GM12878 (cell line): ENCODE measurements around the gene MAP4K5. TPM values are rescaled to one million over a fixed set of nuclear protein-coding genes. Genes with fewer than 3 reads are reported as not detected.

Source experiments
- ATAC-seq: fragments of 200-7000 bp; cut with Tn5 transposase; 3 replicates; pipeline ENCODE4 v1.9.1; 2020; ENCODE audit warnings: mild to moderate bottlenecking, moderate library complexity
- BruUV-seq: library from RNA; stranded (reverse); fragments of 400-500 nt; replicated peaks from 2 replicates; lab custom pipeline; 2021; lab: Mats Ljungman, UMichigan
- CTCF ChIA-PET: fragments of 300-600 bp; sonication (Branson Sonifier 250); formaldehyde crosslinking; extraction: SDS; loops from one replicate; lab custom pipeline; 2021; ENCODE audit warnings: inconsistent platforms; lab: Yijun Ruan, JAX
- POLR2A ChIA-PET: fragments of 350-600 bp; formaldehyde crosslinking; extraction: SDS; loops from one replicate; lab custom pipeline; 2021; ENCODE audit warnings: inconsistent platforms; lab: Charles Lee
- RAD21 ChIA-PET: fragments of 300-600 bp; sonication (Branson Sonifier 250); formaldehyde crosslinking; loops from one replicate; lab custom pipeline; 2023; ENCODE audit warnings: antibody characterized with exemption; ENCODE audit not compliant: unreplicated experiment; lab: Charles Lee
- SMC1A ChIA-PET: fragments of 300-600 bp; sonication (Branson Sonifier 250); formaldehyde crosslinking; loops from one replicate; lab custom pipeline; 2023; ENCODE audit not compliant: unreplicated experiment, uncharacterized antibody; lab: Charles Lee
- DNase-seq: peaks from one replicate; pipeline ENCODE4 v3.0.0-alpha.2; 2011; ENCODE audit warnings: low read depth, low spot score
- FAIRE-seq: peaks from 3 replicates; lab custom pipeline; 2011; peaks lifted over from hg19 to GRCh38; lab: Jason Lieb, UNC
- H2AFZ ChIP-seq: 2 replicates; pipeline ENCODE4 v1.6.0; 2011; ENCODE audit warnings: low read depth, low read length, control low read depth; ENCODE audit not compliant: control insufficient read depth
- H3K27ac ChIP-seq: 2 replicates; pipeline ENCODE4 v1.5.1; 2011; ENCODE audit warnings: control low read depth; ENCODE audit not compliant: control insufficient read depth, insufficient read depth
- H3K27me3 ChIP-seq, 2 experiments: replicated peaks in 1 of 2; 2 replicates each; pipeline versions ENCODE4 v1.6.0 to v1.6.1; 2011; ENCODE audit warnings: low read length in 1 of 2; ENCODE audit not compliant: control insufficient read depth in 2 of 2, insufficient read depth in 2 of 2
- H3K36me3 ChIP-seq, 2 experiments: 2 replicates each; pipeline ENCODE4 v1.5.1; 2011; ENCODE audit warnings: low read length in 1 of 2; ENCODE audit not compliant: control insufficient read depth in 2 of 2, insufficient read depth in 2 of 2
- H3K4me1 ChIP-seq: 2 replicates; pipeline ENCODE4 v1.6.1; 2011; ENCODE audit warnings: mild to moderate bottlenecking, low read length, moderate library complexity, mixed read lengths; ENCODE audit not compliant: control insufficient read depth, insufficient read depth
- H3K4me2 ChIP-seq: 2 replicates; pipeline ENCODE4 v1.6.0; 2011; ENCODE audit warnings: control low read depth; ENCODE audit not compliant: control insufficient read depth, insufficient read depth
- H3K4me3 ChIP-seq: fragments of 200-600 bp; sonication (generic); 2 replicates; pipeline ENCODE4 v1.5.1; 2016
- H3K79me2 ChIP-seq: 2 replicates; pipeline ENCODE4 v1.6.0; 2011; ENCODE audit warnings: low read length; ENCODE audit not compliant: control insufficient read depth, insufficient read depth
- H3K9ac ChIP-seq: 2 replicates; pipeline ENCODE4 v1.8.0; 2011; ENCODE audit warnings: low read length, control low read depth, mixed read lengths; ENCODE audit not compliant: control insufficient read depth, insufficient read depth
- H3K9me3 ChIP-seq: replicated peaks from 3 replicates; pipeline ENCODE4 v1.5.1; 2011; ENCODE audit warnings: mild to moderate bottlenecking, low read length; ENCODE audit not compliant: control insufficient read depth, insufficient read depth
- H4K20me1 ChIP-seq: 2 replicates; pipeline ENCODE4 v1.6.0; 2011; ENCODE audit not compliant: control insufficient read depth, insufficient read depth
- ASH2L ChIP-seq: fragments of 300-600, 200-600 bp; sonication (generic); IDR thresholded peaks from 2 replicates; pipeline ENCODE4 v1.6.1; 2017; ENCODE audit warnings: low read depth, mild to moderate bottlenecking, borderline replicate concordance
- ELK1 ChIP-seq: IDR thresholded peaks from 2 replicates; pipeline ENCODE4 v1.6.1; 2012; ENCODE audit warnings: low read depth, low read length, improper control_type of control experiment
- FOXM1 ChIP-seq: IDR thresholded peaks from 2 replicates; pipeline ENCODE4 v1.6.1; 2012; ENCODE audit warnings: low read depth, mild to moderate bottlenecking, inconsistent platforms, low read length, moderate library complexity
- IKZF1 ChIP-seq: fragments of 450-650 bp; conservative IDR thresholded peaks from 2 replicates; pipeline ENCODE4 v1.6.1; 2017; ENCODE audit warnings: antibody characterized with exemption, mild to moderate bottlenecking
- IRF5 ChIP-seq: fragments of 450-650 bp; IDR thresholded peaks from 2 replicates; pipeline ENCODE4 v1.6.1; 2017; ENCODE audit warnings: borderline replicate concordance
- KLF5 ChIP-seq: fragments of 450-650 bp; IDR thresholded peaks from 2 replicates; pipeline ENCODE4 v1.6.1; 2014; ENCODE audit warnings: mild to moderate bottlenecking; ENCODE audit not compliant: partially characterized antibody
- PAX8 ChIP-seq: fragments of 450-650 bp; IDR thresholded peaks from 2 replicates; pipeline ENCODE4 v1.6.1; 2017; ENCODE audit warnings: mild to moderate bottlenecking, moderate library complexity
- SMC3 ChIP-seq: IDR thresholded peaks from 2 replicates; pipeline ENCODE4 v1.6.1; 2011; ENCODE audit warnings: low read length, improper control_type of control experiment, borderline replicate concordance
- SREBF2 ChIP-seq: IDR thresholded peaks from 2 replicates; pipeline ENCODE4 v1.6.1; 2012; ENCODE audit warnings: mild to moderate bottlenecking, low read length
- SUZ12 ChIP-seq: fragments of 200-600 bp; sonication (generic); IDR thresholded peaks from one replicate; pipeline ENCODE4 v1.6.1; 2018; ENCODE audit warnings: antibody characterized with exemption, mild to moderate bottlenecking; ENCODE audit not compliant: unreplicated experiment
- ZBED1 ChIP-seq: IDR thresholded peaks from 2 replicates; pipeline ENCODE4 v1.6.1; 2016; ENCODE audit warnings: borderline replicate concordance
- ZSCAN29 ChIP-seq: fragments of 450-650 bp; IDR thresholded peaks from 2 replicates; pipeline ENCODE4 v1.6.1; 2017; ENCODE audit warnings: mild to moderate bottlenecking, moderate library complexity
- WGBS: methylation state at CpG from one replicate; pipeline ENCODE4 v1.1.6; 2016; ENCODE audit warnings: low lambda C conversion rate; ENCODE audit not compliant: insufficient replicate concordance, insufficient coverage; ENCODE audit errors: missing lambda C conversion rate; 5-methylcytosine and 5-hydroxymethylcytosine counted together
- in situ Hi-C: fragments of 300-500 bp; cut with MboI; formaldehyde crosslinking; loops from 9 replicates; pipeline ENCODE4 v1.14.3; 2018; ENCODE audit warnings: mixed read lengths
- intact Hi-C: fragments of 100-400 bp; cut with micrococcal nuclease; formaldehyde crosslinking; loops from one replicate; pipeline ENCODE4 v1.14.2; 2022; ENCODE audit not compliant: unreplicated experiment
- polyA plus RNA-seq, 11 experiments: library from polyadenylated mRNA; depleted of rRNA in 4 of 11; unstranded in 6 of 11; stranded (reverse) in 5 of 11; fragments of >200 nt; fragmentation: Nextera tagmentation in 4 of 11; fragmentation: Illumina TruSeq in 1 of 11; extraction: Ambion mirVana in 4 of 11; extraction: Trizol in 1 of 11; gene quantifications; 1 replicate in 1 of 11; 2 replicates in 10 of 11; pipeline versions ENCODE4 v1.2.1 to v1.2.3, GENCODE V29; 2011 to 2016; ENCODE audit warnings: inconsistent platforms in 2 of 11, missing spikeins in 2 of 11, low read depth in 1 of 11
- total RNA-seq, 4 experiments: library from RNA; depleted of rRNA in 3 of 4; stranded (reverse); fragments of >200 nt in 3 of 4; fragmentation: Illumina TruSeq in 1 of 4; extraction: Trizol in 1 of 4; gene quantifications; 2 replicates each; pipeline versions ENCODE4 v1.2.1 to v1.2.3, GENCODE V29; 2013 to 2021
- TF ChIP-seq, protein P1 (sequence below): IDR thresholded peaks from 2 replicates; pipeline ENCODE4 v1.6.1; 2012; ENCODE audit warnings: mild to moderate bottlenecking, low read depth, low read length
- TF ChIP-seq, protein P2 (sequence below): IDR thresholded peaks from 2 replicates; pipeline ENCODE4 v1.6.1; 2011; ENCODE audit warnings: low read depth, mild to moderate bottlenecking, low read length, moderate library complexity, borderline replicate concordance; ENCODE audit errors: extremely low read depth
- TF ChIP-seq, protein P3 (sequence below): IDR thresholded peaks from 2 replicates; pipeline ENCODE4 v1.6.1; 2011; ENCODE audit warnings: mild to moderate bottlenecking, low read depth, low read length, moderate library complexity; ENCODE audit not compliant: insufficient replicate concordance

Gene MAP4K5
- total and polyA plus RNA-seq, 10 of the 15 experiments (the other 5 are each of a cell fraction or from before 2014, with no cell fraction given) = 9.1 to 41.3 (median 30.1) TPM

DNA sequence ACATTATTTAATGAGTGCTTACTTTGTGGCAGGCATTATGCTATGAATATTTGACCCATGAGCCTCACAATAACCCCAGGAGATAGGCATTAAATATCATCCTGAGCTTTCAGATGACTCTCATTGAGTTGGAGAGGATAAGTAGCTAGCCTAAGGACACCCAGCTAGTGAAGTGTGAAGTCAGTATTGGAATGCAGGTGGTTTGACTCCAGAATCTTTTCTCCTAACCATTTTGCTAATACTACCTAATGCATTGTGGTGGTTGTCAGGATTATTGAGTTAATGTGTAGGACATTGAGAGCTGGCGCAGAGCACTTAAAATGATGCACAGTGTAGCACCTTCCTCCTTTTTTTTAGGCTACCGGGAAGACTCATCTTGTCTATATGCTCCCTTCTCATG, 131.9 kb downstream of the MAP4K5 start:
- in situ Hi-C loops = no loop called here
- FAIRE-seq = no peak
- 75% methylated on average over 2 of the region's 2 CpGs for WGBS
- no peak overlapping the region for H3K4me2 ChIP-seq
- DNase-seq = no peak
- no peaks in the 10 kb centered on the region for H3K36me3 ChIP-seq
- ChIA-PET POLR2A (no interaction called here), RAD21 (no interaction called here), SMC1A (interaction anchor here (0.5 kb wide), 1 partner anchor 24 kb away, joined by 4 read pairs; no protein-coding TSS in a partner anchor), CTCF (interaction anchor here (0.6 to 1.7 kb wide), 3 partner anchors 19 to 938 kb away, joined by 3 to 4 read pairs (median 4); no protein-coding TSS in a partner anchor)
- no peaks in the 10 kb centered on the region for H4K20me1 ChIP-seq
- H2AFZ ChIP-seq = no peak overlapping the region
- no peaks in the 10 kb centered on the region for H3K27me3 ChIP-seq
- H3K9ac ChIP-seq = no peak overlapping the region
- no TSS peak for BruUV-seq
- intact Hi-C loops = no loop called here
- H3K27ac ChIP-seq = no peak overlapping the region
- no peaks in the 10 kb centered on the region for H3K9me3 ChIP-seq
- peaks cover 6% of the 10 kb centered on the region for H3K4me1 ChIP-seq
- no peak for ATAC-seq
- H3K79me2 ChIP-seq = no peaks in the 10 kb centered on the region
- no peak overlapping the region for H3K4me3 ChIP-seq
- TF ChIP-seq PAX8 (no peak), FOXM1 (no peak), SUZ12 (no peak), SMC3 (no peak), ZBED1 (no peak), ASH2L (no peak), IKZF1 (no peak), IRF5 (no peak), KLF5 (no peak), ZSCAN29 (no peak), ELK1 (no peak), SREBF2 (no peak)
- TF ChIP-seq, protein P1, sequence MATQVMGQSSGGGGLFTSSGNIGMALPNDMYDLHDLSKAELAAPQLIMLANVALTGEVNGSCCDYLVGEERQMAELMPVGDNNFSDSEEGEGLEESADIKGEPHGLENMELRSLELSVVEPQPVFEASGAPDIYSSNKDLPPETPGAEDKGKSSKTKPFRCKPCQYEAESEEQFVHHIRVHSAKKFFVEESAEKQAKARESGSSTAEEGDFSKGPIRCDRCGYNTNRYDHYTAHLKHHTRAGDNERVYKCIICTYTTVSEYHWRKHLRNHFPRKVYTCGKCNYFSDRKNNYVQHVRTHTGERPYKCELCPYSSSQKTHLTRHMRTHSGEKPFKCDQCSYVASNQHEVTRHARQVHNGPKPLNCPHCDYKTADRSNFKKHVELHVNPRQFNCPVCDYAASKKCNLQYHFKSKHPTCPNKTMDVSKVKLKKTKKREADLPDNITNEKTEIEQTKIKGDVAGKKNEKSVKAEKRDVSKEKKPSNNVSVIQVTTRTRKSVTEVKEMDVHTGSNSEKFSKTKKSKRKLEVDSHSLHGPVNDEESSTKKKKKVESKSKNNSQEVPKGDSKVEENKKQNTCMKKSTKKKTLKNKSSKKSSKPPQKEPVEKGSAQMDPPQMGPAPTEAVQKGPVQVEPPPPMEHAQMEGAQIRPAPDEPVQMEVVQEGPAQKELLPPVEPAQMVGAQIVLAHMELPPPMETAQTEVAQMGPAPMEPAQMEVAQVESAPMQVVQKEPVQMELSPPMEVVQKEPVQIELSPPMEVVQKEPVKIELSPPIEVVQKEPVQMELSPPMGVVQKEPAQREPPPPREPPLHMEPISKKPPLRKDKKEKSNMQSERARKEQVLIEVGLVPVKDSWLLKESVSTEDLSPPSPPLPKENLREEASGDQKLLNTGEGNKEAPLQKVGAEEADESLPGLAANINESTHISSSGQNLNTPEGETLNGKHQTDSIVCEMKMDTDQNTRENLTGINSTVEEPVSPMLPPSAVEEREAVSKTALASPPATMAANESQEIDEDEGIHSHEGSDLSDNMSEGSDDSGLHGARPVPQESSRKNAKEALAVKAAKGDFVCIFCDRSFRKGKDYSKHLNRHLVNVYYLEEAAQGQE = no peak
- TF ChIP-seq, protein P2, sequence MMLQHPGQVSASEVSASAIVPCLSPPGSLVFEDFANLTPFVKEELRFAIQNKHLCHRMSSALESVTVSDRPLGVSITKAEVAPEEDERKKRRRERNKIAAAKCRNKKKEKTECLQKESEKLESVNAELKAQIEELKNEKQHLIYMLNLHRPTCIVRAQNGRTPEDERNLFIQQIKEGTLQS = no peak
- TF ChIP-seq, protein P3, sequence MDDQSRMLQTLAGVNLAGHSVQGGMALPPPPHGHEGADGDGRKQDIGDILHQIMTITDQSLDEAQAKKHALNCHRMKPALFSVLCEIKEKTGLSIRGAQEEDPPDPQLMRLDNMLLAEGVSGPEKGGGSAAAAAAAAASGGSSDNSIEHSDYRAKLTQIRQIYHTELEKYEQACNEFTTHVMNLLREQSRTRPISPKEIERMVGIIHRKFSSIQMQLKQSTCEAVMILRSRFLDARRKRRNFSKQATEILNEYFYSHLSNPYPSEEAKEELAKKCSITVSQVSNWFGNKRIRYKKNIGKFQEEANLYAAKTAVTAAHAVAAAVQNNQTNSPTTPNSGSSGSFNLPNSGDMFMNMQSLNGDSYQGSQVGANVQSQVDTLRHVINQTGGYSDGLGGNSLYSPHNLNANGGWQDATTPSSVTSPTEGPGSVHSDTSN = no peak
